ENCODE results near the gene PLCB4.

- TF ChIP-seq EZH2 (IDR thresholded peaks at IDR 0.05; ENCODE audit: low read length, missing control alignments), result no peak
- TF ChIP-seq, protein P1, sequence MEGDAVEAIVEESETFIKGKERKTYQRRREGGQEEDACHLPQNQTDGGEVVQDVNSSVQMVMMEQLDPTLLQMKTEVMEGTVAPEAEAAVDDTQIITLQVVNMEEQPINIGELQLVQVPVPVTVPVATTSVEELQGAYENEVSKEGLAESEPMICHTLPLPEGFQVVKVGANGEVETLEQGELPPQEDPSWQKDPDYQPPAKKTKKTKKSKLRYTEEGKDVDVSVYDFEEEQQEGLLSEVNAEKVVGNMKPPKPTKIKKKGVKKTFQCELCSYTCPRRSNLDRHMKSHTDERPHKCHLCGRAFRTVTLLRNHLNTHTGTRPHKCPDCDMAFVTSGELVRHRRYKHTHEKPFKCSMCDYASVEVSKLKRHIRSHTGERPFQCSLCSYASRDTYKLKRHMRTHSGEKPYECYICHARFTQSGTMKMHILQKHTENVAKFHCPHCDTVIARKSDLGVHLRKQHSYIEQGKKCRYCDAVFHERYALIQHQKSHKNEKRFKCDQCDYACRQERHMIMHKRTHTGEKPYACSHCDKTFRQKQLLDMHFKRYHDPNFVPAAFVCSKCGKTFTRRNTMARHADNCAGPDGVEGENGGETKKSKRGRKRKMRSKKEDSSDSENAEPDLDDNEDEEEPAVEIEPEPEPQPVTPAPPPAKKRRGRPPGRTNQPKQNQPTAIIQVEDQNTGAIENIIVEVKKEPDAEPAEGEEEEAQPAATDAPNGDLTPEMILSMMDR (conservative IDR thresholded peaks at IDR 0.05 in 1 of 2, IDR thresholded peaks at IDR 0.05 in 1 of 2; ENCODE audit: low read depth in 1 of 2, low read length in 2 of 2), result no peak
These were observed 129.6 kb downstream of the PLCB4 start for GRCh38 chr20:9198460-9198859.

All from fibroblast of lung (primary cell).